ENCODE data around the gene RAP1GAP2.
"Not testable (repeated sequence)": the region's sequence is repeated elsewhere in the genome, so short reads cannot be mapped to it uniquely, and the experiment has no call there.

RAP1GAP2 gene

GRCh38 chr17:3026856-3027751, 230.9 kb downstream of the RAP1GAP2 start:
- no peak for TF ChIP-seq CTCF (IDR thresholded peaks at IDR 0.05; ENCODE audit: extremely low read depth, missing control alignments)
- DNase-seq (ENCODE audit: low spot score): no peak

GRCh38 chr17:3027786-3028532, 231.7 kb downstream of the RAP1GAP2 start:
- no peak for TF ChIP-seq CTCF (IDR thresholded peaks at IDR 0.05; ENCODE audit: extremely low read depth, missing control alignments)
- DNase-seq (ENCODE audit: low spot score): no peak

- DNase-seq (ENCODE audit: low spot score): no peak
- TF ChIP-seq CTCF (IDR thresholded peaks at IDR 0.05; ENCODE audit: extremely low read depth, missing control alignments): no peak
These were observed 233.1 kb downstream of the RAP1GAP2 start for GRCh38 chr17:3029213-3029913.

- no peak for DNase-seq (ENCODE audit: low spot score)
- TF ChIP-seq CTCF (IDR thresholded peaks at IDR 0.05; ENCODE audit: extremely low read depth, missing control alignments): no peak
These were observed 233.9 kb downstream of the RAP1GAP2 start for GRCh38 chr17:3030096-3030495.

- not testable (repeated sequence) for DNase-seq (ENCODE audit: low spot score)
These were observed 234.7 kb downstream of the RAP1GAP2 start for GRCh38 chr17:3030852-3031470.

GRCh38 chr17:3032258-3033247, 236.3 kb downstream of the RAP1GAP2 start:
- TF ChIP-seq CTCF (IDR thresholded peaks at IDR 0.05; ENCODE audit: extremely low read depth, missing control alignments): no peak
- DNase-seq (ENCODE audit: low spot score): no peak
